ENCODE results near the gene DDX54.

The DDX54 gene

DNA sequence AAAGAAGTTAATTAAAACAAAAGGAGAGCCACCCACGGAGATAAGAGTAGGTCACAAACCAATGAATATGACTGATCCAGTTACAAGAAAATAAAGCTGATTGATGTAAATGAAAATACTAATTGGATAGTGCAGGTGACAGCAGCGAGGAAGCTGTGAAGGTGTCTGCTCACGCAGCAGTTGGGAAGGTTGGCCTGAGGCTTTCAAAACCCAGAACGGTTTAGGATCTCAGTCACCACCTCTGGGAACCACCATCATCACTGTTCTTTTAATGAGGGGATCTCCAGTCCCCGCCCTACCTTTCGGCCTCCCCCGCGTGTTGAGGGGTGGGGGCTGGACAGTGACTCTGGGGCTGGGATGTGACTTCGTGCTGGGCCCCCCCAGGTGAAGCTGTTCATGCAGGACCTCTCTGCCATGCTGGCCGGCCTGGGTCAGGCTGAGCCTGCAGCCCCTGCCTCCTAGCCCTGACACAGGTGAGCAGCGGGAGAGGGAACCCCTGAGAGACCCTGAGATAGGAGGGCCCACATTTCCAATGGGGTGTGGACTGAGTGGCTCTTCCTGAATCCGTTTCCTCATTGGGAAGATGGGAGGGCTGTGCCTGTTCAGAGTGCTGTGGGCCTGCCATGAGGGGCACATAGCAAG is 27.9 kb downstream of the DDX54 start:
- DNase-seq (ENCODE audit: low read depth, low spot score), result no peak
- Histone ChIP-seq H3K4me3 (no peak overlapping the region), H3K9ac (ENCODE audit: insufficient read length) (no peak overlapping the region), H3K27ac (no peak overlapping the region), H3K9me3 (ENCODE audit: low read depth, low read length) (no peaks in the 10 kb centered on the region), H3K36me3 (ENCODE audit: insufficient read depth, low read length) (peaks cover 35% of the 10 kb centered on the region)
- TF ChIP-seq EZH2 (IDR thresholded peaks at IDR 0.05) (no peak), POLR2AphosphoS5 (IDR thresholded peaks at IDR 0.05; ENCODE audit: borderline replicate concordance, low read depth, low read length) (no peak), FOXP2 (optimal IDR thresholded peaks at IDR 0.05; ENCODE audit: control extremely low read depth, extremely low read length, insufficient read depth) (no peak)

DNA sequence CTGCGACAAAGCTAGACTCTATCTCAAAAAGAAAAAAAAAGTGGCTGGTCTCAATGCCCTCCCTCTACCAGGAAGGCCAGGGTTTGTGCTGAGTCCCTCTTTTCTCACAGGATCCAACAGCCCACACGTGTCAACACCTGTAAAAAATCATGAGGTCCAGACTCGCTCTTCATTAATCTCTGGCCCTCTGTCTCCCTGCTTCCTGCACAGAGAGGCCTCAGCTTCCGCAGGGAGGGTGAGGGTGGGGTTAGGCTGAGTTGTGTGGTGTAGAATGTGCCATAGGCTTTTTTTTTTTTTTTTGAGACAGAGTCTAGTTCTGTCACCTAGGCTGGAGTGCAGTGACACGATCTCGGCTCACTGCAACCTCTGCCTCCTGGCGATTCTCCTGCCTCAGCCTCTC is 29.6 kb downstream of the DDX54 start:
- Histone ChIP-seq H3K9ac (ENCODE audit: insufficient read length) (no peak overlapping the region), H3K27ac (no peak overlapping the region)

DNA sequence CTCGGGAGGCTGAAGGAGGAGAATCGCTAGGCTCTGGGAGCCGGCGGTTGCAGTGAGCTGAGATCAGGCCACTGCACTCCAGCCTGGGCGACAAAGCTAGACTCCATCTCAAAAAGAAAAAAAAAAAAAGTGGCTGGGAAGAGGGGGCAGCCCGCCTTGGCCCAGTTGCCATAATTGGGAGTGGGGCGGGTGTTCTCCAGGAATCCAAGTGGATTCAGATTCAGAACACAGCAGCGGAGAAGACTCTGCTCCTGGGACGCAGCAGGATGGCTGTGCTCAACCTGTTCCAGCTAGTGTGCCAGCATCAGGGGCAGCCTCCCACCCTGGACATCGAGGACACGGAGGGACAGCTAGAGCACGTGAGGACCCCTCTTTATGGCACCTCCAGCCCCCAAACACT is 30.2 kb downstream of the DDX54 start:
- Histone ChIP-seq H3K36me3 (ENCODE audit: insufficient read depth, low read length) (peaks cover 20% of the 10 kb centered on the region), H3K9ac (ENCODE audit: insufficient read length) (no peak overlapping the region), H3K9me3 (ENCODE audit: low read depth, low read length) (no peaks in the 10 kb centered on the region), H3K27ac (no peak overlapping the region), H3K4me3 (no peak overlapping the region)
- no peak for DNase-seq (ENCODE audit: low read depth, low spot score)
- no peak for TF ChIP-seq FOXP2 (optimal IDR thresholded peaks at IDR 0.05; ENCODE audit: control extremely low read depth, extremely low read length, insufficient read depth)
- TF ChIP-seq EZH2 (IDR thresholded peaks at IDR 0.05), result no peak
- no peak for TF ChIP-seq POLR2AphosphoS5 (IDR thresholded peaks at IDR 0.05; ENCODE audit: borderline replicate concordance, low read depth, low read length)

More for the DNA sequence above, 29.6 kb downstream of the DDX54 start:
- no peaks in the 10 kb centered on the region for H3K9me3 ChIP-seq (ENCODE audit: low read depth, low read length)
- H3K4me3 ChIP-seq, result no peak overlapping the region
- peaks cover 26% of the 10 kb centered on the region for H3K36me3 ChIP-seq (ENCODE audit: insufficient read depth, low read length)
- no peak for DNase-seq (ENCODE audit: low read depth, low spot score)
- TF ChIP-seq FOXP2 (optimal IDR thresholded peaks at IDR 0.05; ENCODE audit: control extremely low read depth, extremely low read length, insufficient read depth) (no peak), POLR2AphosphoS5 (IDR thresholded peaks at IDR 0.05; ENCODE audit: borderline replicate concordance, low read depth, low read length) (no peak), EZH2 (IDR thresholded peaks at IDR 0.05) (no peak)

DNA sequence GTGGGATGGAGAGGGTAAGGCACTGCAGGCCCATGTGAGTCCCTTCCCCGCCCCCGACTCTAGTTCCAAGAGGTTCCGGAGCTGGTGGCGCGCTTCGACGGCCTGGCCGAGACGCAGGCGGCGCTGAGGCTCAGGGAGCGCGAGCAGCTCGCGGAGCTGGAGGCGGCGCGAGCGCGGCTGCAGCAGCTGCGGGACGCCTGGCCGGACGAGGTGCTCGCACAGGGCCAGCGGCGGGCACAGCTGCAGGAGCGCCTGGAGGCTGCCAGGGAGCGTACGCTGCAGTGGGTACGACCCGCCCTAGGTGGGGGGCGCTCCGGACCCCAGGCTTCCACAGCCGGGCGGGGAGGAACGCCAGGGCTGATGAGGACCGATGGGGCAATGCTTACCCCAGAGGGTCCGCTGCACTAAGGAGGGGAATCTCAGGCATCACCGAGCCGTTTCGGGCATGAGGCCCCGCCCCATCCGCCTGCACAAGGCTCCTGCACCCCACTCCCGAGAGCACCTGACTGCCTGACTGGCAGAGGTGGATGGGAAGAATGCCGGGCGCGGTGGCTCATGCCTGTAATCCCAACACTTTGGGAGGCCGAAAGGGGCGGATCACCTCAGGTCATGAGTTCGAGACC is 30.8 kb downstream of the DDX54 start:
- DNase-seq (ENCODE audit: low read depth, low spot score), result no peak
- TF ChIP-seq POLR2AphosphoS5 (IDR thresholded peaks at IDR 0.05; ENCODE audit: borderline replicate concordance, low read depth, low read length) (no peak), FOXP2 (optimal IDR thresholded peaks at IDR 0.05; ENCODE audit: control extremely low read depth, extremely low read length, insufficient read depth) (no peak), EZH2 (IDR thresholded peaks at IDR 0.05) (no peak)
- no peaks in the 10 kb centered on the region for H3K9me3 ChIP-seq (ENCODE audit: low read depth, low read length)
- H3K9ac ChIP-seq (ENCODE audit: insufficient read length), result no peak overlapping the region
- no peak overlapping the region for H3K4me3 ChIP-seq
- peaks cover 14% of the 10 kb centered on the region for H3K36me3 ChIP-seq (ENCODE audit: insufficient read depth, low read length)
- H3K27ac ChIP-seq, result no peak overlapping the region

DNA sequence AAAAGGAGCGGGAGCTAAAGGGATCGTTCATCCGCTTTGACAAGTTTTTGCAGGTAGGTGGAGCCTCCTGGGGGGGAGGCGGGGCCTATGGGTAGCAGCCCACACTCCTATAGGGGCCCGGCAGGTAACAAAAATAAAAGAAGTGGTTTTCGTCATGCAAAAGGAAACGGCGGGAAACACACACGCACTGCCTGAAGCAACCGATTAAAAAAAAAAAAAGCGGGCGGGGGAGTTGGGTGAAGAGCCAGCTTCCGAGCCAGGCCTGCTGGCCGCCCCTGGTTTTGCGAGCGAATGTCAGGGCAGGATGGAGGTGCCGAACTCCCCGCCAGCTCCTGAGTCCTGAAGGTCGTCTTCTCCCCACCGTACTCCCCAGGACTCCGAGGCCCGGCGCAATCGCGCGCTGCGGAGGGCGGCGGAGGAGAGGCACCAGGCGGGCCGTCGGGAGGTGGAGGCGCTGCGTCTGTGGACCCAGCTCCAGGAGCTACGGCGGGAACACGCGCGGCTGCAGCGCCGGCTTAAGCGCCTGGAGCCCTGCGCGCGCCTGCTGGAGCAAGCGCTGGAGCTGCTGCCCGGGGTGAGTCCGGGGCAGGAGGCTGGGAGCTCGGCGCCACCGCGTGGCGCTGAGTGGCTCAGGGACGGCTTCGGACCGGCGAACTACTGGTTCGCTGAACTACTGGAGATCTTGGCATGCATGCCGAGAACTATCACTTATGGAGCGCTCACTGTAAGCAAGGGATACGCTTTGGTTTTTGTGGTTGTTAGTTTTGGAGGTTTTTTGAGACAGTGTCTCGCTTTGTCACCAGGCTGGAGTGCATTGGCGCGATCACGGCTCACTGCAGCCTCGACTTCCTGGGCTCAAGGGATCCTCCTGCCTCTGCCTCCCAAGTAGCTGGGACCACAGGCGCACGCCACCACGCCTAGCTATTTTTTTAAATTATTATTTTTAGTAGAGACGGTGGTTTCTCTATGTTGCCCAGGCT is 32.2 kb downstream of the DDX54 start:
- peak overlapping the region; percentile 41 for H3K9ac ChIP-seq (ENCODE audit: insufficient read length)
- H3K27ac ChIP-seq, result no peak overlapping the region
- peak overlapping the region; percentile 81 for H3K4me3 ChIP-seq
- DNase-seq (ENCODE audit: low read depth, low spot score), result no peak
- peaks cover under 1% of the 10 kb centered on the region; the same call in 1 of the 2 replicates for H3K36me3 ChIP-seq (ENCODE audit: insufficient read depth, low read length)
- TF ChIP-seq POLR2AphosphoS5 (IDR thresholded peaks at IDR 0.05; ENCODE audit: borderline replicate concordance, low read depth, low read length) (no peak), FOXP2 (optimal IDR thresholded peaks at IDR 0.05; ENCODE audit: control extremely low read depth, extremely low read length, insufficient read depth) (no peak), EZH2 (IDR thresholded peaks at IDR 0.05) (no peak)
- H3K9me3 ChIP-seq (ENCODE audit: low read depth, low read length), result no peaks in the 10 kb centered on the region

DNA sequence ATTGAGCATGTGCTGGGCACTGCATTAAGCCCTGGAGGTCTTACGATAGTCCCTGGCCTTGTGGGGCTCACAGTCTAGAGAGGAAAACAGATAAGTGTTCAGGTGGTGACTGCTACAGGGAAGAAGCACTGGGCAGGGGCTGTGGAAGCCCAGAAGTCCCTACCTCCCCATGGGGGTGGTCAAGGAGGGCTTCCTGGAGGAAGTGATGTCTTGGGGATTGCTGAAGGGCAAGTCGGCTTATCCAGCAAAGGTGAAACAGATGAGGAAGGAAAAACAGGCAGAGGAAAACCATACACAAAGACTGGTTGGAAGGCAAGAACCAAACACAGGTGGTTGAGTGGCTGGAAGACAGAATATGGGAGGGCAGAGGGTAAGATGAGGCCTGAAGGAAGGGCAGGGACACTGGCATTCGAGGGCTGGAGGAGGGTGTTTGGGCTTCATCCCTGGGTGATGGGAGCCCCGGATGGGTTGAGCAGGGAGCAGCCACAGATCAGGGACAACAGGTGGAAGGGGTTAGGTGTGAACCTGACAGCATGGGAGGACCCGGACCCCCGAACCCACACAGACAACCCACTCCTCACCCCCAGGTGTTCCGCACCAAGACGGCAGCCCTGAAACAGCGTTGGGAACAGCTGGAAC is 33.0 kb downstream of the DDX54 start:
- Histone ChIP-seq H3K36me3 (ENCODE audit: insufficient read depth, low read length) (no peaks in the 10 kb centered on the region; the same call in 1 of the 2 replicates), H3K9ac (ENCODE audit: insufficient read length) (peak overlapping the region; percentile 41), H3K27ac (no peak overlapping the region), H3K9me3 (ENCODE audit: low read depth, low read length) (no peaks in the 10 kb centered on the region), H3K4me3 (peak overlapping the region; percentile 81)
- no peak for TF ChIP-seq FOXP2 (optimal IDR thresholded peaks at IDR 0.05; ENCODE audit: control extremely low read depth, extremely low read length, insufficient read depth)
- TF ChIP-seq EZH2 (IDR thresholded peaks at IDR 0.05), result no peak
- no peak for TF ChIP-seq POLR2AphosphoS5 (IDR thresholded peaks at IDR 0.05; ENCODE audit: borderline replicate concordance, low read depth, low read length)
- no peak for DNase-seq (ENCODE audit: low read depth, low spot score)

DNA sequence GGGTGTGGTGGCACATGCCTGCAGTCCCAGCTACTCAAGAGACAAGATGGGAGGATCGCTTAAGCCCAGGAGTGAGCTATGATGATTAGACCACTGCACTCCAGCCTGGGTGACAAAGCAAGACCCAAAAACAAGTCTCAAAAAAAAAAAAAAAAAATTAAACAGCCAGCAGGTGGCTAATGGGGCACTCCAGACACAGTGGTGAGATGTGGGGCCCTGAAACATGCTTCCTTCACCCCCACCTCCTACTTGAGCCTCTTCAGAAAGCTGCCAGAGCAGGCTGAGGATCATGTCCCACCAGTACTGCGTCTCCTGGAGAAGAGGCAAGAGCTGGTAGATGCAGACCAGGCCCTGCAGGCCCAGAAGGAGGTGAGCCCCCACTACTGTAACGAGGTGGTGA is 33.6 kb downstream of the DDX54 start:
- no peaks in the 10 kb centered on the region for H3K9me3 ChIP-seq (ENCODE audit: low read depth, low read length)
- H3K36me3 ChIP-seq (ENCODE audit: insufficient read depth, low read length), result no peaks in the 10 kb centered on the region
- no peak overlapping the region for H3K27ac ChIP-seq
- DNase-seq (ENCODE audit: low read depth, low spot score), result no peak
- no peak overlapping the region for H3K9ac ChIP-seq (ENCODE audit: insufficient read length)
- no peak overlapping the region for H3K4me3 ChIP-seq
- TF ChIP-seq EZH2 (IDR thresholded peaks at IDR 0.05) (no peak), FOXP2 (optimal IDR thresholded peaks at IDR 0.05; ENCODE audit: control extremely low read depth, extremely low read length, insufficient read depth) (no peak), POLR2AphosphoS5 (IDR thresholded peaks at IDR 0.05; ENCODE audit: borderline replicate concordance, low read depth, low read length) (no peak)

Measured in SK-N-MC (cell line).